Mesodermal cell (in vitro differentiated cells): Measurements from ENCODE around the gene KCNJ9.
"Not testable (repeated sequence)": the region's sequence is repeated elsewhere in the genome, so short reads cannot be mapped to it uniquely, and the experiment has no call there.

ENCODE experiments used
- H3K27ac ChIP-seq: 2 replicates; pipeline ENCODE4 v1.7.0; 2013; ENCODE audit warnings: mild to moderate bottlenecking, low read depth, low read length, moderate library complexity; ENCODE audit not compliant: severe bottlenecking
- H3K36me3 ChIP-seq: 2 replicates; pipeline ENCODE4 v1.7.1; 2013; ENCODE audit warnings: mild to moderate bottlenecking, low read length, moderate library complexity; ENCODE audit not compliant: control insufficient read depth, insufficient read depth
- H3K4me1 ChIP-seq: one replicate; pipeline ENCODE4 v1.7.1; 2013; ENCODE audit warnings: mild to moderate bottlenecking, low read length; ENCODE audit not compliant: insufficient read depth, control insufficient read depth, poor library complexity, severe bottlenecking
- H3K4me3 ChIP-seq: 2 replicates; pipeline ENCODE4 v1.7.0; 2013; ENCODE audit warnings: low read length, control low read depth, mild to moderate bottlenecking; ENCODE audit not compliant: insufficient read depth, poor library complexity, severe bottlenecking; ENCODE audit errors: extremely low read depth
- H3K9me3 ChIP-seq: 2 replicates; pipeline ENCODE4 v1.7.1; 2013; ENCODE audit warnings: mild to moderate bottlenecking, low read length, moderate library complexity; ENCODE audit not compliant: control insufficient read depth
- WGBS, 2 experiments: methylation state at CpG; one replicate each; pipeline ENCODE4 v1.1.5; 2013; ENCODE audit warnings: missing lambda C conversion rate in 2 of 2; ENCODE audit not compliant: insufficient coverage in 2 of 2; 5-methylcytosine and 5-hydroxymethylcytosine counted together

The KCNJ9 gene

GRCh38 chr1:160108888-160109662 lies 27.7 kb downstream of the KCNJ9 start:
- Histone ChIP-seq H3K9me3 (no peaks in the 10 kb centered on the region), H3K4me3 (no peak overlapping the region), H3K27ac (no peak overlapping the region), H3K36me3 (no peaks in the 10 kb centered on the region), H3K4me1 (peaks cover 6% of the 10 kb centered on the region)
- WGBS, 2 experiments = 36 to 37% methylated on average over 4 to 5 of the region's 6 CpGs

GRCh38 chr1:160109686-160110085 lies 28.3 kb downstream of the KCNJ9 start:
- WGBS, 2 experiments = 70 to 77% methylated on average over 2 to 4 of the region's 4 CpGs
- H3K36me3 ChIP-seq = no peaks in the 10 kb centered on the region
- H3K9me3 ChIP-seq = no peaks in the 10 kb centered on the region
- peaks cover 12% of the 10 kb centered on the region for H3K4me1 ChIP-seq
- no peak overlapping the region for H3K4me3 ChIP-seq
- H3K27ac ChIP-seq = no peak overlapping the region

- peaks cover 22% of the 10 kb centered on the region for H3K4me1 ChIP-seq
- not testable (repeated sequence) for H3K4me3 ChIP-seq, H3K36me3 ChIP-seq, H3K27ac ChIP-seq, H3K9me3 ChIP-seq
- 80 to 95% methylated on average over 1 to 8 of the region's 10 CpGs for WGBS, 2 experiments
These were observed 30.1 kb downstream of the KCNJ9 start for GRCh38 chr1:160111462-160111861.

GRCh38 chr1:160112357-160112756 lies 31.0 kb downstream of the KCNJ9 start:
- H3K4me3 ChIP-seq = no peak overlapping the region
- 85 to 95% methylated on average over 9 to 11 of the region's 12 CpGs for WGBS, 2 experiments
- H3K36me3 ChIP-seq = no peaks in the 10 kb centered on the region
- H3K9me3 ChIP-seq = no peaks in the 10 kb centered on the region
- H3K4me1 ChIP-seq = peaks cover 22% of the 10 kb centered on the region
- H3K27ac ChIP-seq = no peak overlapping the region

GRCh38 chr1:160113407-160113806 lies 32.1 kb downstream of the KCNJ9 start:
- no peaks in the 10 kb centered on the region for H3K36me3 ChIP-seq
- H3K27ac ChIP-seq = peak overlapping the region; percentile 10
- H3K4me1 ChIP-seq = peaks cover 28% of the 10 kb centered on the region
- H3K9me3 ChIP-seq = no peaks in the 10 kb centered on the region
- WGBS, 2 experiments = 75 to 86% methylated on average over 5 to 7 of the region's 8 CpGs
- no peak overlapping the region for H3K4me3 ChIP-seq

GRCh38 chr1:160114085-160114484 lies 32.7 kb downstream of the KCNJ9 start:
- WGBS, 2 experiments = 43 to 63% methylated on average over 3 to 4 of the region's 4 CpGs
- no peak overlapping the region for H3K4me3 ChIP-seq
- no peaks in the 10 kb centered on the region for H3K36me3 ChIP-seq
- no peaks in the 10 kb centered on the region for H3K9me3 ChIP-seq
- H3K27ac ChIP-seq = no peak overlapping the region
- peaks cover 25% of the 10 kb centered on the region for H3K4me1 ChIP-seq

- Histone ChIP-seq H3K9me3 (no peaks in the 10 kb centered on the region), H3K4me1 (peaks cover 23% of the 10 kb centered on the region), H3K27ac (no peak within 1 kb of the TSS), H3K36me3 (no peaks in the 10 kb centered on the region), H3K4me3 (peak within 1 kb of the TSS; percentile 1)
- 20 to 30% methylated on average over 4 to 14 of the region's 16 CpGs for WGBS, 2 experiments
These were observed 34.4 kb downstream of the KCNJ9 start, which contains the start of gene ATP1A2 for GRCh38 chr1:160115545-160116282. TSS of gene ATP1A2 (plus strand) at chr1:160115759. CDS start at chr1:160115862, 103 bp downstream.

- Histone ChIP-seq H3K27ac (no peak overlapping the region), H3K9me3 (no peaks in the 10 kb centered on the region), H3K4me1 (peaks cover 23% of the 10 kb centered on the region), H3K36me3 (no peaks in the 10 kb centered on the region), H3K4me3 (peak overlapping the region; percentile 1)
- 66% methylated on average over 6 to 8 of the region's 12 CpGs for WGBS, 2 experiments
These were observed 35.2 kb downstream of the KCNJ9 start for GRCh38 chr1:160116283-160117147.

GRCh38 chr1:160117300-160117699 lies 36.0 kb downstream of the KCNJ9 start:
- WGBS, 2 experiments = no CpG with 5 or more reads among the region's 1 CpG
- Histone ChIP-seq H3K4me3 (no peak overlapping the region), H3K36me3 (no peaks in the 10 kb centered on the region), H3K27ac (no peak overlapping the region), H3K4me1 (peaks cover 23% of the 10 kb centered on the region), H3K9me3 (no peaks in the 10 kb centered on the region)

GRCh38 chr1:160117709-160118183 lies 36.4 kb downstream of the KCNJ9 start:
- Histone ChIP-seq H3K9me3 (no peaks in the 10 kb centered on the region), H3K36me3 (no peaks in the 10 kb centered on the region), H3K4me1 (peaks cover 23% of the 10 kb centered on the region), H3K4me3 (no peak overlapping the region), H3K27ac (no peak overlapping the region)
- 25 to 40% methylated on average over 1 to 4 of the region's 8 CpGs for WGBS, 2 experiments
